HEK293 (cell line): Measurements from ENCODE around the gene MRO.

Experiments
- CTCF ChIA-PET: fragments of 350-600 bp; formaldehyde crosslinking; extraction: SDS; loops from one replicate; lab custom pipeline; 2021; ENCODE audit warnings: antibody characterized with exemption; lab: Yijun Ruan, JAX
- POLR2A ChIA-PET: fragments of 300-600 bp; formaldehyde crosslinking; extraction: SDS; loops from one replicate; lab custom pipeline; 2020; ENCODE audit warnings: antibody characterized with exemption, inconsistent platforms; lab: Yijun Ruan, JAX
- H3K27ac ChIP-seq: fragments of 200-500 bp; sonication (Bioruptor generic); 2 replicates; pipeline ENCODE4 v1.5.1; 2014; ENCODE audit warnings: low read depth, low read length, control low read depth, inconsistent platforms; ENCODE audit errors: extremely low read depth
- H3K36me3 ChIP-seq, 2 experiments: fragments of 200-500 bp in 1 of 2; sonication (Bioruptor generic) in 1 of 2; 1 replicate in 1 of 2; 2 replicates in 1 of 2; pipeline ENCODE4 v1.5.1; 2014 to 2017; ENCODE audit warnings: inconsistent platforms in 2 of 2, low read length in 2 of 2; ENCODE audit not compliant: control insufficient read depth in 2 of 2, insufficient read depth in 1 of 2
- H3K4me1 ChIP-seq: fragments of 200-500 bp; sonication (Bioruptor generic); 2 replicates; pipeline ENCODE4 v1.5.1; 2014; ENCODE audit warnings: mild to moderate bottlenecking, low read length, inconsistent platforms; ENCODE audit not compliant: control insufficient read depth, insufficient read depth
- H3K4me3 ChIP-seq: 2 replicates; pipeline ENCODE4 v1.5.1; 2011; ENCODE audit warnings: low read depth, mild to moderate bottlenecking, control low read depth, low read length, moderate library complexity
- H3K9me3 ChIP-seq: fragments of 200-500 bp; sonication (Bioruptor generic); 2 replicates; pipeline ENCODE4 v1.5.1; 2014; ENCODE audit warnings: low read depth, low read length, inconsistent platforms; ENCODE audit not compliant: control insufficient read depth, insufficient read depth
- BCL11B ChIP-seq: fragments of 450-650 bp; formaldehyde crosslinking; IDR thresholded peaks from 2 replicates; pipeline ENCODE4 v1.5.1; 2016; ENCODE audit warnings: low read depth, missing biosample characterization, missing genetic modification characterization
- PRDM2 ChIP-seq: fragments of 450-650 bp; formaldehyde crosslinking; IDR thresholded peaks from 2 replicates; pipeline ENCODE4 v1.5.1; 2016; ENCODE audit warnings: missing biosample characterization, missing genetic modification characterization, borderline replicate concordance
- ZNF121 ChIP-seq: fragments of 450-650 bp; formaldehyde crosslinking; IDR thresholded peaks from 2 replicates; pipeline ENCODE4 v1.5.1; 2016; ENCODE audit warnings: missing biosample characterization, missing genetic modification characterization
- ZNF148 ChIP-seq: fragments of 450-650 bp; formaldehyde crosslinking; IDR thresholded peaks from 2 replicates; pipeline ENCODE4 v1.5.0; 2017; ENCODE audit warnings: missing biosample characterization, missing genetic modification characterization, borderline replicate concordance
- ZNF169 ChIP-seq: fragments of 450-650 bp; formaldehyde crosslinking; IDR thresholded peaks from 2 replicates; pipeline ENCODE4 v1.5.1; 2016; ENCODE audit warnings: missing biosample characterization, missing genetic modification characterization
- ZNF350 ChIP-seq: fragments of 450-650 bp; formaldehyde crosslinking; IDR thresholded peaks from 2 replicates; pipeline ENCODE4 v1.5.0; 2017; ENCODE audit warnings: missing biosample characterization, mild to moderate bottlenecking, missing genetic modification characterization
- ZNF473 ChIP-seq: fragments of 450-650 bp; formaldehyde crosslinking; IDR thresholded peaks from 2 replicates; pipeline ENCODE4 v1.5.1; 2017; ENCODE audit warnings: missing biosample characterization, missing genetic modification characterization
- ZNF510 ChIP-seq: fragments of 450-650 bp; formaldehyde crosslinking; IDR thresholded peaks from 2 replicates; pipeline ENCODE4 v1.5.1; 2018; ENCODE audit warnings: mild to moderate bottlenecking, missing genetic modification characterization, missing biosample characterization; ENCODE audit not compliant: insufficient replicate concordance
- ZNF580 ChIP-seq: fragments of 450-650 bp; formaldehyde crosslinking; IDR thresholded peaks from 2 replicates; pipeline ENCODE4 v1.5.1; 2016; ENCODE audit warnings: missing biosample characterization, missing genetic modification characterization
- ZNF843 ChIP-seq: fragments of 450-650 bp; formaldehyde crosslinking; IDR thresholded peaks from 2 replicates; pipeline ENCODE4 v1.5.1; 2016; ENCODE audit warnings: missing biosample characterization, missing genetic modification characterization
- ZSCAN23 ChIP-seq: fragments of 450-650 bp; formaldehyde crosslinking; IDR thresholded peaks from 2 replicates; pipeline ENCODE4 v1.5.1; 2016; ENCODE audit warnings: missing biosample characterization, missing genetic modification characterization

MRO gene

GRCh38 chr18:50776383-50776782, 43.4 kb downstream of the MRO start:
- CTCF ChIA-PET = interaction anchor here (0.6 to 0.7 kb wide), 3 partner anchors 102 to 266 kb away, joined by 3 to 5 read pairs (median 3); partner anchors contain the start of gene ME2
- Histone ChIP-seq H3K4me1 (no peaks in the 10 kb centered on the region), H3K4me3 (no peak overlapping the region), H3K36me3 (no peaks in the 10 kb centered on the region)
- POLR2A ChIA-PET = no interaction called here
- TF ChIP-seq ZNF843 (no peak), ZNF121 (tag by site-specific recombination) (no peak), ZNF580 (tag by site-specific recombination) (no peak), ZNF148 (tag by site-specific recombination) (no peak), ZNF350 (tag by site-specific recombination) (no peak)
- TF ChIP-seq, all 188 proteins: peak for 0
- no peak overlapping the region for H3K27ac ChIP-seq
- H3K9me3 ChIP-seq = no peaks in the 10 kb centered on the region; the same call in 1 of the 2 replicates

GRCh38 chr18:50775726-50776125, 44.1 kb downstream of the MRO start:
- TF ChIP-seq ZSCAN23 (tag by site-specific recombination) (no peak), BCL11B (tag by site-specific recombination) (no peak), ZNF510 (tag by site-specific recombination) (no peak), PRDM2 (tag by site-specific recombination) (no peak), ZNF473 (tag by site-specific recombination) (no peak)
- no peaks in the 10 kb centered on the region for H3K4me1 ChIP-seq
- POLR2A ChIA-PET = interaction anchor here (0.6 kb wide), 1 partner anchor 11 kb away, joined by 5 read pairs; no protein-coding TSS in a partner anchor
- H3K4me3 ChIP-seq = no peak overlapping the region
- H3K27ac ChIP-seq = no peak overlapping the region
- H3K9me3 ChIP-seq = no peaks in the 10 kb centered on the region
- CTCF ChIA-PET = interaction anchor here (0.7 to 0.8 kb wide), 2 partner anchors 11 to 265 kb away, joined by 3 to 4 read pairs; no protein-coding TSS in a partner anchor
- H3K36me3 ChIP-seq = no peaks in the 10 kb centered on the region

GRCh38 chr18:50775207-50775606, 44.6 kb downstream of the MRO start:
- no peak for TF ChIP-seq ZNF169
- TF ChIP-seq, all 188 proteins: peak for 0
- Histone ChIP-seq H3K4me3 (no peak overlapping the region), H3K4me1 (no peaks in the 10 kb centered on the region), H3K27ac (no peak overlapping the region), H3K9me3 (no peaks in the 10 kb centered on the region; the same call in 1 of the 2 replicates), H3K36me3 (no peaks in the 10 kb centered on the region)
- ChIA-PET POLR2A (no interaction called here), CTCF (interaction anchor here (0.8 kb wide), 1 partner anchor 12 kb away, joined by 4 read pairs; no protein-coding TSS in a partner anchor)
